Endodermal cell (in vitro differentiated cells): ENCODE data around the gene GATA3. TPM values are rescaled to one million over a fixed set of nuclear protein-coding genes. Genes with fewer than 3 reads are reported as not detected.

Experiments
- DNase-seq: peaks from one replicate; pipeline ENCODE4 v3.0.0-alpha.2; 2017
- H3K27ac ChIP-seq: 2 replicates; pipeline ENCODE4 v1.5.1; 2013; ENCODE audit warnings: mild to moderate bottlenecking, low read depth, low read length, moderate library complexity
- H3K27me3 ChIP-seq: 2 replicates; pipeline ENCODE4 v1.6.1; 2013; ENCODE audit warnings: mild to moderate bottlenecking, low read length, moderate library complexity; ENCODE audit not compliant: insufficient read depth, control insufficient read depth, poor library complexity, severe bottlenecking
- H3K36me3 ChIP-seq: 2 replicates; pipeline ENCODE4 v1.7.0; 2013; ENCODE audit warnings: mild to moderate bottlenecking, low read length, moderate library complexity; ENCODE audit not compliant: control insufficient read depth, insufficient read depth
- H3K4me1 ChIP-seq: one replicate; pipeline ENCODE4 v1.7.0; 2013; ENCODE audit warnings: low read length; ENCODE audit not compliant: control insufficient read depth, insufficient read depth
- H3K4me3 ChIP-seq: 2 replicates; pipeline ENCODE4 v1.5.1; 2013; ENCODE audit warnings: mild to moderate bottlenecking, low read length, moderate library complexity
- H3K9ac ChIP-seq: 2 replicates; pipeline ENCODE4 v1.6.1; 2013; ENCODE audit warnings: mild to moderate bottlenecking, low read length, moderate library complexity; ENCODE audit not compliant: poor library complexity, severe bottlenecking; ENCODE audit errors: extremely low read depth
- H3K9me3 ChIP-seq: 2 replicates; pipeline ENCODE4 v1.6.1; 2013; ENCODE audit warnings: mild to moderate bottlenecking, low read length, moderate library complexity; ENCODE audit not compliant: control insufficient read depth
- H3K27ac Mint-ChIP-seq: 2 replicates; pipeline ENCODE4 v1.8.0; 2020; ENCODE audit warnings: mixed read lengths
- H3K27me3 Mint-ChIP-seq: 2 replicates; pipeline ENCODE4 v1.8.0; 2021; ENCODE audit warnings: mild to moderate bottlenecking, mixed read lengths; ENCODE audit not compliant: insufficient read depth
- H3K36me3 Mint-ChIP-seq: 2 replicates; pipeline ENCODE4 v1.8.0; 2020; ENCODE audit warnings: low read depth, mixed read lengths
- H3K4me1 Mint-ChIP-seq: 2 replicates; pipeline ENCODE4 v1.8.0; 2020; ENCODE audit warnings: mixed read lengths
- H3K4me3 Mint-ChIP-seq: 2 replicates; pipeline ENCODE4 v1.8.0; 2020; ENCODE audit warnings: mild to moderate bottlenecking, moderate library complexity, mixed read lengths
- H3K9me3 Mint-ChIP-seq: 2 replicates; pipeline ENCODE4 v1.8.0; 2020; ENCODE audit warnings: mild to moderate bottlenecking, mixed read lengths
- CTCF ChIP-seq: fragments of 200-600 bp; sonication (generic); conservative IDR thresholded peaks from 2 replicates; pipeline ENCODE4 v1.5.0; 2021; ENCODE audit warnings: antibody characterized with exemption, mild to moderate bottlenecking
- WGBS, 2 experiments: methylation state at CpG; one replicate each; pipeline versions ENCODE4 v1.1.5 to v1.1.7; 2013; ENCODE audit warnings: missing lambda C conversion rate in 2 of 2, mixed read lengths in 1 of 2; ENCODE audit not compliant: insufficient coverage in 1 of 2, insufficient read length in 1 of 2; 5-methylcytosine and 5-hydroxymethylcytosine counted together
- total RNA-seq, 2 donors: library from RNA; stranded (reverse); fragmentation: NEBNext Ultra II Directional in 1 of 2; extraction: Animal tissue kit (Norgen Biotek cat#: 25700) in 1 of 2; gene quantifications; 2 replicates in 1 of 2; 3 replicates in 1 of 2; pipeline ENCODE4 v1.2.1, GENCODE V29; 2021

Gene GATA3
- total RNA-seq, 2 donors from 2014 or later = 51.3 to 103 TPM

- DNase-seq = peak; percentile 86
- Mint-ChIP-seq H3K36me3 (peaks cover 96% of the 10 kb centered on the region), H3K4me3 (peak overlapping the region; percentile 86), H3K27ac (no peak overlapping the region), H3K4me1 (peaks cover 88% of the 10 kb centered on the region), H3K9me3 (no peaks in the 10 kb centered on the region), H3K27me3 (peaks cover 94% of the 10 kb centered on the region)
- peaks cover 5% of the 10 kb centered on the region for H3K9me3 ChIP-seq
- H3K4me3 ChIP-seq = peak overlapping the region; percentile 74
- H3K36me3 ChIP-seq = peaks cover 62% of the 10 kb centered on the region
- peaks cover 36% of the 10 kb centered on the region for H3K4me1 ChIP-seq
- no peak overlapping the region for H3K9ac ChIP-seq
- 56% methylated on average over 2 to 17 of the region's 17 CpGs for WGBS, 2 experiments
- TF ChIP-seq CTCF = no peak
- peaks cover 37% of the 10 kb centered on the region for H3K27me3 ChIP-seq
- H3K27ac ChIP-seq = no peak overlapping the region
These were observed 7.1 kb downstream of the GATA3 start for GRCh38 chr10:8061274-8062211.

GRCh38 chr10:8063128-8063908 is 8.8 kb downstream of the GATA3 start:
- peak overlapping the region; percentile 42 for H3K4me3 Mint-ChIP-seq
- peaks cover 95% of the 10 kb centered on the region for H3K36me3 Mint-ChIP-seq
- Histone ChIP-seq H3K36me3 (peaks cover 79% of the 10 kb centered on the region), H3K9me3 (peaks cover 8% of the 10 kb centered on the region), H3K4me1 (peaks cover 36% of the 10 kb centered on the region), H3K27me3 (peaks cover 21% of the 10 kb centered on the region), H3K27ac (no peak overlapping the region), H3K9ac (peak overlapping the region; percentile 35), H3K4me3 (peak overlapping the region; percentile 57)
- no peak overlapping the region for H3K27ac Mint-ChIP-seq
- H3K9me3 Mint-ChIP-seq = no peaks in the 10 kb centered on the region
- DNase-seq = peak; percentile 84
- H3K27me3 Mint-ChIP-seq = peaks cover 92% of the 10 kb centered on the region
- WGBS, 2 experiments = 15% methylated on average over 10 to 15 of the region's 15 CpGs
- no peak for TF ChIP-seq CTCF
- peaks cover 71% of the 10 kb centered on the region for H3K4me1 Mint-ChIP-seq

GRCh38 chr10:8063935-8064334 is 9.4 kb downstream of the GATA3 start:
- H3K9me3 Mint-ChIP-seq = no peaks in the 10 kb centered on the region
- peaks cover 93% of the 10 kb centered on the region for H3K36me3 Mint-ChIP-seq
- H3K4me3 Mint-ChIP-seq = peak overlapping the region; percentile 42
- H3K4me1 Mint-ChIP-seq = peaks cover 66% of the 10 kb centered on the region
- Histone ChIP-seq H3K4me3 (peak overlapping the region; percentile 57), H3K4me1 (peaks cover 33% of the 10 kb centered on the region), H3K36me3 (peaks cover 81% of the 10 kb centered on the region), H3K9me3 (peaks cover 8% of the 10 kb centered on the region), H3K27ac (no peak overlapping the region), H3K9ac (no peak overlapping the region), H3K27me3 (peaks cover 14% of the 10 kb centered on the region)
- H3K27me3 Mint-ChIP-seq = peaks cover 90% of the 10 kb centered on the region
- no peak overlapping the region for H3K27ac Mint-ChIP-seq
- no peak for DNase-seq
- WGBS, 2 experiments = 30 to 41% methylated on average over 13 of the region's 13 CpGs
- TF ChIP-seq CTCF = no peak
